ENCODE results near the gene MARCHF2.

The MARCHF2 gene

DNA sequence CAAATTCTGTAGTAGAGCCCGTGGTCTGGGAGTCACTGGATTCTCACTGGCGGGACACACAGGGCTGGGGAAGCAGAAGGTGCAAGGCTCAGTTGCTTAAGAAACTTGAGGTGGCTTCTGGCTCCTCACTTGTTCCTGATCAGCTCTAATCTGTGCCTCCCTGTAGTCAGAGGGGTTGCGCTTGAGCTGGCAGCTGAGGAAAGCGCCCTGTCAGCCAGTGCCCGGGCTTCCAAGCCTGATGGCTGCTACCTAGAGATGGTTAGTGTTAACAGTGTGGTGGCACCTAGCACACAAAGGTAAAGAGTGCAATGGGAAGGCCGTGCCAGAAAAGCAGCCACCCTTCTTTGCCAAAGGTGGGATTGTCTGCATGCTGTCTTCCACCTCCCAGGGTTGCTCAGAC is 40.5 kb downstream of the MARCHF2 start:
- no peak for DNase-seq (ENCODE audit: low read depth in 2 of 2)

GRCh38 chr19:8454218-8454617 is 41.1 kb downstream of the MARCHF2 start:
- no peak for DNase-seq (ENCODE audit: low read depth in 2 of 2)

- no peak for DNase-seq (ENCODE audit: low read depth in 2 of 2)
Observed at GRCh38 chr19:8455018-8455417, 41.9 kb downstream of the MARCHF2 start.

GRCh38 chr19:8456064-8456463 is 43.0 kb downstream of the MARCHF2 start:
- DNase-seq (ENCODE audit: low read depth in 2 of 2): no peak

GRCh38 chr19:8457209-8457608 is 44.1 kb downstream of the MARCHF2 start:
- no peak for DNase-seq (ENCODE audit: low read depth in 2 of 2)

GRCh38 chr19:8457827-8458226 is 44.7 kb downstream of the MARCHF2 start:
- DNase-seq (ENCODE audit: low read depth in 2 of 2): no peak

- no peak for DNase-seq (ENCODE audit: low read depth in 2 of 2)
Observed at GRCh38 chr19:8458380-8458779, 45.3 kb downstream of the MARCHF2 start.

DNA sequence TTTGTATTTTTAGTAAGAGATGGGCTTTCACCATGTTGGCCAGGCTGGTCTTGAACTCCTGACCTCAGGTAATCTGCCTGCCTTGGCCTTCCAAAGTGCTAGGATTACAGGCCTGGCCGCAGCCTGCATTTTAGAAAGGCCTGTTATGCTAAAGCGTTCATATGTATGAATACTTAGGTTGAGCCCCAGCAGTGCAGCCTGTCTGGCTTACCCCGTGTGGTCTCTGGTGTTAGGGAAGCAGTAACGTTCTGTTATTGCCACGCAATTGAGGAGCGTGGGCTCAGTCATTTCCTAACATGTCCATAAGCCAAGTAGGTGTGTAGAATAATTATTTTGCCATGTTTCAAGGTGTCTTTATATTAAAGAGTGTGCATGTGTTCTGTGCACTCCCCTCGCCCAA is 46.0 kb downstream of the MARCHF2 start:
- DNase-seq (ENCODE audit: low read depth in 2 of 2): no peak

- no peak for DNase-seq (ENCODE audit: low read depth in 2 of 2)
Observed at GRCh38 chr19:8459520-8460270, 46.6 kb downstream of the MARCHF2 start.

DNA sequence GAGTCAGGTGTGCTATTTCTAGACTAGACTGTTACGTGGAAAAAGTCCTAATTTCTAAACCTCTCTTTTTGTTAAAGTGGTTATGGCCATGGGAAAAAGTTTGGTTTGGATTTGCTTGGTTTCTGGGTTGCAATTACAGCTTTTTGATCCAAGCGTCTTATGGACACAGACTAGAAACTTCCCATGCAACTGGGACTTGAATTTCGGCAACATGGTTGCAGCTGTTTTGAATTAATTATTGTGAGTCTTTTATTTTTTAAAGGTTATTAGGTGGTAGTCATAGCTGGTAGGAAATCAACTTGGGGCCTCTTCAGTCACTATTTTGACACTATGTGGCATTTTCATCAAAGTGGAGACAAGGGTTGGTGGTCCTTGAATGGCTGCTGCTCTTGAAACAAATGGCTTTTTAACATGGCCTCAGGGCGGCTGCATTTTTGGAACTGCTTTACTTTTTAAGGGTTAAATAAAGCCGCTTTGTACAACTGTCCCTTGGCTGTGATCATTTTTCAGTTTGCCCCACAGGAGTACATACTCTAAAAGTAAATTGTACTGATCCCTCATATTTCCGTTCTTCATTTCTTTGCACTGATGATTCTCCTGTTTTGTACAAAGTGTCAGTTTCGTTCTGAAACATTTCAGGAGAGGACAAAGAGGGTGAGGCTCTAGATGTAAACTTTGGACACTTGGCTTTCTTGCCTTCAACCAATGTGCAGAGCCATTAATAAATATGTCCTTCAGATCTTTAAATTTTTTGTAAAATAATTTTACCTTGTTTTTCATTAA is 47.6 kb downstream of the MARCHF2 start:
- no peak for DNase-seq (ENCODE audit: low read depth in 2 of 2)

DNA sequence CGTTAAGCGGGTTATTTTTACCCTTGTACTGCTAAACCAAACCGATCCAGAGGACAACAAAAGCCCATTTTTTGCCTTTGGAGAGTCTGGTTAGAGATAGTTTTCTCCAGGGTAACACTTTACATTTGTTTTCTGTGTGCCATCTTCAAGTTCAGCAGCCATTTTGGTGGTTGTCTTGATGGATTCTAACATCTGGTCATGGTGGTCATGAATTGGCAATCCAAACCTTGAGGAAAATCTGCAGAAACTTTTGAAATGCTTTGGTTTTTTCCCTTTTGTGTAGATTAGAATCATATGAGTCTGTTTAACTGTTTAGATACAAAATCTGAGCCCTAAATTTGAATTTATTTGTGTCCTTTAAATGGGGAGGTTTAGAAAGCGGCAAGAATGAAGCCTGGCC is 48.3 kb downstream of the MARCHF2 start:
- DNase-seq (ENCODE audit: low read depth in 2 of 2): no peak

GRCh38 chr19:8461891-8462290 is 48.8 kb downstream of the MARCHF2 start:
- DNase-seq (ENCODE audit: low read depth in 2 of 2): no peak

- DNase-seq (ENCODE audit: low read depth in 2 of 2): no peak
Observed at GRCh38 chr19:8462571-8462970, 49.5 kb downstream of the MARCHF2 start.

DNA sequence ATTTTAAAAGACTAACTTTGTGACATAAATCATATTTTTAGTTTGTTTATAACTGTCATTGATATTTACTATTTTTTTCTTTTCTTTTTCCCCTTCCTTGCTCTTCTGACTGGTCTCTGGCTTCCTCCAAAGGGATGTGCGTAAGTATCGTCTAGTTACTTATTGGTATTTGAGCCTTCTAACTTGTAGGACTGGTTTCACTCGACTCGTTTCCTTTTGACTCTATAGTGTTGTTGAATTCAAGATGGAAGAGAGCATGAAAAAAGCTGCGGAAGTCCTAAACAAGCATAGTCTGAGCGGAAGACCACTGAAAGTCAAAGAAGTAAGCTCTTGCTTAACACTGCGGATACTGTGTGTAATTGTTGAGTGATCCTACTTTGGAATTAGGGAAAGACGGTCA is 50.3 kb downstream of the MARCHF2 start:
- DNase-seq (ENCODE audit: low read depth in 2 of 2): no peak

GRCh38 chr19:8466018-8466417 is 52.9 kb downstream of the MARCHF2 start:
- DNase-seq (ENCODE audit: low read depth in 2 of 2): no peak

DNA sequence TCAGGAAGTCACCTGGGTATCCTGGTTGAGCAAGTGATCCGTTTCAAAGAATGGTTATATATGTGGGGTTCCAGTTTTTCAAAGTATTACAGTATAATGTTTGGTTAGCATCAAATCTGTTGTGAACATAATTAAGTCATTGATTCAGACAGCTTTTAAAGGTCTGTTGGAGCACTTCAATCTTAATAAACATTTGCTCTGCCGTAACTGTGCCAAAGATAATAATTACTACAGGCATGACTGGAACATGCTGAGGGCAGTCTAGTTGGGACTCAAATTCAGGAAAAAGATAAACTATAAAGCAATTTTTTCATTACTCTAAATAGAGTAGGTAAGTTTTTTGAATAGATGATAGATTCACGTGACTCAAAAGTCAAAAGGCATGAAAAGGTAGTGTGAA is 55.0 kb downstream of the MARCHF2 start:
- DNase-seq (ENCODE audit: low read depth in 2 of 2): no peak

DNA sequence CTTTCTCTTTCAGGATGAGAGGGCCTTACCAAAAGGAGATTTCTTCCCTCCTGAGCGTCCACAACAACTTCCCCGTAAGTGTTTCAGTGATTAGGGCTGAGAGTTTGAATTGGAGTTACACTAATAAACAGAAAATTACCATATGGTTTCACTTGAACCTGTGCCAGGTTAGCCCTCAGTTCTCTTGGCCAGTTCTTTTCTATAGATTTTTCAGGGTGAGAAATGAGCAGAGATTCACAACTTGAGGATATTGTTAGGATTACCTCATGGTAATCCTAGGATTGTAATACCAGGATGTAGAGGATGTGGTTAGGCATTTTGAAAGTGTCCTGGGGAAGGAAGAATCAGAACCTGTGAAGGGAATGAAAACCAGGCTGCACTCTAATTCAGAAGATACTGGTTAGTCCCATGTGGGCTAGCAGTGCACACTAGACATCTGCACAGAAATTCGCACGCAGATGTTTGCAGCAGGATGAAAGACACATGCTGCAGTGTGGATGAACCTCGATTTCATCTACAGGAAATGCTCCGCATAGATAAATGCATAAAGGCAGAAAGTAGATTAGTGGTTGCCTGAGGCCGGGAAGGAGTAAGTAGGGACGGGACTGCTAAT is 55.8 kb downstream of the MARCHF2 start:
- DNase-seq (ENCODE audit: low read depth in 2 of 2): no peak

DNA sequence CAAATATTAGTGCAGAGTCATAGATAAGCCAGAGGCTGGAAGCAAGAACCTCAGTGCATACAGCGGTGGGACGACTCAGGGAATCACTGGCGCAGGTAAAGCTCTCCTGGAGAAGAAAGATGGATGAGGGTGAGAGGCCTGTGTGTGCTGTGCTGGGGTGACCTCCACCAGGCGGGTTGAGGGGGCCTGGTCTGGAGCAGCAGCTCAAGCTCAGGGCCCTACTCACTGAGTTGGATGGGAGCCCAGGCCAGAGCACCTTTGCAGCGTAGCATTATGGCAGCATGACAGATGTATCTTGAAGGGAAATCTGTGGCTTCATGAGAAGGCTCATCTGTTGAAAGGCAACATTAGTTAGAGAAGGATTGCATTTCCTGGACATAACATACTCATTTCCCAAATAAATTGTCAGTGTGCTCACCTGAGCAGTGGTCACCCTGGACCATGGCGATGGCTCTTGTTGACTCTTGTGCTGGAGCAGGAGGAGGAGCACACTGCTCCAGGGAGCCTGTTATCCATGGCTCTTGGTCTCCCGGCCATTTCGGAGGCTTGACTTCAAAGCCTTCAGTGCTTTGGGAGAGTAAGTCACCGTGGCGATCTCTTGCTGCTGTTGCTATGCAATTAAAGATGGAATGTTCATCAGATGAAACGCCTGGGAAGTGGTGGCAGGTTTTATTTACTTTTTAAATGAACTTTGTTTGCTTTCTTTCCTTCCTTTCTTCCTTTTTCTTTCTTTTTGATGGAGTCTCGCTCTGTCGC is 56.7 kb downstream of the MARCHF2 start:
- DNase-seq (ENCODE audit: low read depth in 2 of 2): no peak

DNA sequence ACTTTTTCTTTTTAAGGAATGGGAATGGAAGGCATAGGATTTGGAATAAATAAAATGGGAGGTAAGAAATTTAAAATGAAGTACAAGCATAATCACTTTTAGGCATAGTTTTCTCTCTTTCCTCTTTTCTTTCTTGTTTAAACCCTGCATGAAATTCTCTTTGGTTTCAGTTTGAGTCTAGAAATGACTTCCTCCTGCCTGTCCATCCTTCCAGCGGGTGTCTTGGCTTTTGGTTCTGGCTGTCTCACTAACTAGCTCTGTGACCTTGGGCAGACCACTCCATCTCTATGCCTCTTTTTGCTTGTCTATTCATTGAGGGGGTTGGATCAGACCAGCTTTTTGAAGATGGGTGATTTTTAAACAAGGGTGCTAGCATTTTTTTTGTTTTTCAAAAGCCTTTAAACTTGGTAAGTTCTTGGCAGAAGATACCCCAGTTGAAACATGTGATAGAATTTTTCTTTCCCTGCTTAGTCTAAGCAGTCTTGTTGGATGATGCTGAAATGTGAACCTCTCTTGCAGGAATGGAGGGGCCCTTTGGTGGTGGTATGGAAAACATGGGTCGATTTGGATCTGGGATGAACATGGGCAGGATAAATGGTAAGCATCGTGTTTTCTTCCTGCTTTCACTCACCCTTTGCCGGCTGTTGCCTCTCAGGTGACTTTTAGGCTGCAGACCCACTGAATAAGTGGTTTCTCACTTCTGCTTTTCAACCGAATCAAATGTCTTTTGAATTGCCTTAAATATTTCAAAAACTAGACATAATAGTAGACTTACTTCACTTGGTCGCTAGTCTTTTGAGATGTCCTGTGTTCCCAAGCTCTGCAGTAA is 60.8 kb downstream of the MARCHF2 start:
- no peak for DNase-seq (ENCODE audit: low read depth in 2 of 2)

- DNase-seq (ENCODE audit: low read depth in 2 of 2): no peak
Observed at GRCh38 chr19:8475005-8475404, 61.9 kb downstream of the MARCHF2 start.

GRCh38 chr19:8476524-8476923 is 63.4 kb downstream of the MARCHF2 start:
- DNase-seq (ENCODE audit: low read depth in 2 of 2): no peak
